Cardiac muscle cell (in vitro differentiated cells and primary cell): ENCODE data around the gene ATP6V0A1. TPM values are rescaled to one million over a fixed set of nuclear protein-coding genes. Genes with fewer than 3 reads are reported as not detected.
"Not testable (repeated sequence)": the region's sequence is repeated elsewhere in the genome, so short reads cannot be mapped to it uniquely, and the experiment has no call there.

Experiments
- DNase-seq, 2 donors: peaks; one replicate each; pipeline versions ENCODE4 v3.0.0 to v3.0.0-alpha.2; 2010 to 2017; ENCODE audit warnings: low read depth in 1 of 2, low spot score in 1 of 2
- H3K27ac ChIP-seq: fragments of 200-600 bp; sonication (generic); 2 replicates; pipeline ENCODE4 v1.5.1; 2016
- H3K27me3 ChIP-seq: fragments of 200-600 bp; sonication (generic); 2 replicates; pipeline ENCODE4 v1.6.0; 2016; ENCODE audit warnings: control low read depth
- H3K36me3 ChIP-seq: fragments of 200-600 bp; sonication (generic); 2 replicates; pipeline ENCODE4 v1.5.1; 2016; ENCODE audit warnings: control low read depth
- H3K4me1 ChIP-seq: fragments of 200-600 bp; sonication (generic); 2 replicates; pipeline ENCODE4 v1.8.1; 2017; ENCODE audit warnings: low read depth, mild to moderate bottlenecking, mixed run types
- H3K4me3 ChIP-seq: fragments of 200-600 bp; sonication (generic); 2 replicates; pipeline ENCODE4 v1.5.1; 2016; ENCODE audit warnings: mild to moderate bottlenecking
- H3K9me3 ChIP-seq: fragments of 200-600 bp; sonication (generic); 2 replicates; pipeline ENCODE4 v1.5.1; 2017; ENCODE audit warnings: low read depth, mild to moderate bottlenecking, control low read depth
- CTCF ChIP-seq: IDR thresholded peaks from 2 replicates; pipeline ENCODE4 v1.5.1; 2012; ENCODE audit warnings: low read depth, mild to moderate bottlenecking, low read length
- polyA plus RNA-seq: library from polyadenylated mRNA; unstranded; fragments of >200 nt; fragmentation: Nextera tagmentation; extraction: Ambion mirVana; gene quantifications from 2 replicates; pipeline ENCODE4 v1.2.1, GENCODE V29; 2016
- total RNA-seq: library from RNA; depleted of rRNA; stranded (reverse); fragments of >200 nt; gene quantifications from 2 replicates; pipeline ENCODE4 v1.2.3, GENCODE V29; 2016

The ATP6V0A1 gene
- total and polyA plus RNA-seq, 2 experiments from 2014 or later, result 44.6 to 50.8 TPM

- DNase-seq, result no peak
- peak overlapping the region; percentile 77 for H3K4me3 ChIP-seq
- no peaks in the 10 kb centered on the region for H3K36me3 ChIP-seq
- TF ChIP-seq CTCF, result no peak
- H3K27me3 ChIP-seq, result no peaks in the 10 kb centered on the region
- H3K27ac ChIP-seq, result peak overlapping the region; percentile 95
- peaks cover 5% of the 10 kb centered on the region for H3K4me1 ChIP-seq
- no peaks in the 10 kb centered on the region for H3K9me3 ChIP-seq
These were observed 96.5 kb downstream of the ATP6V0A1 start for GRCh38 chr17:42555122-42555622.

- not testable (repeated sequence) for H3K4me1 ChIP-seq, H3K36me3 ChIP-seq, H3K4me3 ChIP-seq, H3K27me3 ChIP-seq, H3K9me3 ChIP-seq
- TF ChIP-seq CTCF, result peak; percentile 21
- DNase-seq, result peak in 1 of 2 donors; percentile 52
- H3K27ac ChIP-seq, result peak overlapping the region; percentile 95
These were observed 97.4 kb downstream of the ATP6V0A1 start for GRCh38 chr17:42555961-42556617.

DNA sequence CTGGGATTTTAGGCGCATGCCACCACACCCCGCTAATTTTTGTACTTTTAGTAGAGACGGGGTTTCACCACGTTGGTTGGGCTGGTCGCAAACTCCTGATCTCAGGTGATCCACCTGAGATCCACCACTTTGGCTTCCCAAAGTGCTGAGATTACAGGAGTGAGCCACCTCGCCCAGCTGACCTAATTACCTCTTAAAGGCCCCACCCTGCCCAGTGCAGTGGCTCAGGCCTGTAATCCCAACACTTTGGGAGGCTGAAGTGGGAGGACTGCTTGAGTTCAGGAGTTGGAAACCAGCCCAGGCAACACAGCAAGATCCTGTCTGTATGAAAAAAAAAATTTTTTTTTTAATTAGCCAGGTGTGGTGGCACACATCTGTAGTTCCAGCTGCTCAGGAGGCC is 100.4 kb downstream of the ATP6V0A1 start:
- H3K36me3 ChIP-seq, result no peaks in the 10 kb centered on the region
- H3K27ac ChIP-seq, result no peak overlapping the region
- H3K4me1 ChIP-seq, result peaks cover 14% of the 10 kb centered on the region
- TF ChIP-seq CTCF, result no peak
- no peaks in the 10 kb centered on the region for H3K27me3 ChIP-seq
- DNase-seq, result no peak
- H3K9me3 ChIP-seq, result no peaks in the 10 kb centered on the region
- H3K4me3 ChIP-seq, result no peak overlapping the region

- no peak for TF ChIP-seq CTCF
- Histone ChIP-seq H3K27ac (no peak overlapping the region), H3K4me1 (peaks cover 13% of the 10 kb centered on the region), H3K36me3 (peaks cover 4% of the 10 kb centered on the region), H3K9me3 (no peaks in the 10 kb centered on the region), H3K27me3 (no peaks in the 10 kb centered on the region), H3K4me3 (no peak overlapping the region)
- DNase-seq, result no peak
These were observed 101.6 kb downstream of the ATP6V0A1 start for GRCh38 chr17:42560246-42560645.

- Histone ChIP-seq H3K27ac (peak within 1 kb of the TSS; percentile 82), H3K36me3 (peaks cover 4% of the 10 kb centered on the region), H3K4me1 (peaks cover 12% of the 10 kb centered on the region), H3K9me3 (no peaks in the 10 kb centered on the region), H3K4me3 (peak within 1 kb of the TSS; percentile 67), H3K27me3 (no peaks in the 10 kb centered on the region)
- no peak for TF ChIP-seq CTCF
- DNase-seq, result peak; percentile 96 to 98
These were observed 103.3 kb downstream of the ATP6V0A1 start, which contains the start of gene COASY for GRCh38 chr17:42561897-42562387. COASY (plus strand) TSS chr17:42562148; CDS start chr17:42562623, 475 bp downstream.
